Measurements from ENCODE around the gene FAM98C. TPM values are rescaled to one million over a fixed set of nuclear protein-coding genes. Genes with fewer than 3 reads are reported as not detected.

Gene FAM98C
- total RNA-seq, 2 donors from 2014 or later, result 19.9 to 59.5 TPM

- DNase-seq (ENCODE audit: low spot score), result no peak
- H3K27me3 ChIP-seq (replicated peaks; ENCODE audit: insufficient read depth), result no peaks in the 10 kb centered on the region
- peak overlapping the region in 1 of 2 donors; percentile 14 for H3K4me3 ChIP-seq
Observed at GRCh38 chr19:38417544-38418506, 14.9 kb downstream of the FAM98C start.

DNA sequence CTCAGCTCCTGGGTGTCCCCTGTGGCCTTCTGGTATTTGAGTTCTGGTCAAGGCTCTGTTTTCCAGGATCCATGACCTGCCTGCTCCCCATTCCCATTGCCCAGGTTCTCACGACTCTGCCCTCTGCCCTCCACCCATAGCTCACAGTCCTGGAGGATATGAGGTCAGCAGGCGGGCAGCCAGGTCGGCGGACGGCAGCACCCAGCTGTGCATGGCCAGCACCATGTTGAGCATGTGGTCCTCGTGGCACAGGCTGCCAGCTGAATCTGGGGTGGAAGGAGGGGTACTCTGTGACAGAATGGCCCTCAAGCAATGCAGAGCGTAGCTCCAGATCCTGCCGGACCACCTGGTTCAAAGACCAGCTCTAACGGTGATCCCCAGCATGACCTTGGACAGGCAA, 18.0 kb downstream of the FAM98C start:
- WGBS, result 92% methylated on average over 9 of the region's 9 CpGs
- TF ChIP-seq POLR2AphosphoS5 (IDR thresholded peaks at IDR 0.05) (no peak), CTCF (IDR thresholded peaks at IDR 0.05) (no peak), POLR2A (IDR thresholded peaks at IDR 0.05) (no peak)
- Histone ChIP-seq H3K4me1 (replicated peaks) (no peaks in the 10 kb centered on the region), H3K27ac (no peak overlapping the region), H3K4me3 (no peak overlapping the region), H3K9me3 (no peaks in the 10 kb centered on the region), H3K27me3 (replicated peaks; ENCODE audit: insufficient read depth) (no peaks in the 10 kb centered on the region), H3K36me3 (no peaks in the 10 kb centered on the region)
- intact Hi-C loops (cut with DNase I), result no loop called here
- DNase-seq (ENCODE audit: low spot score), result no peak

More at GRCh38 chr19:38417544-38418506, 14.9 kb downstream of the FAM98C start:
- Histone ChIP-seq H3K4me1 (replicated peaks) (no peaks in the 10 kb centered on the region), H3K36me3 (no peaks in the 10 kb centered on the region), H3K9me3 (no peaks in the 10 kb centered on the region), H3K27ac (no peak overlapping the region)
- intact Hi-C loops (cut with DNase I), result no loop called here
- WGBS, result 7% methylated on average over 49 of the region's 49 CpGs
- no peak for TF ChIP-seq CTCF (IDR thresholded peaks at IDR 0.05)
- no peak for TF ChIP-seq POLR2AphosphoS5 (IDR thresholded peaks at IDR 0.05)
- no peak for TF ChIP-seq POLR2A (IDR thresholded peaks at IDR 0.05)

- Histone ChIP-seq H3K9me3 (no peaks in the 10 kb centered on the region), H3K4me3 (no peak overlapping the region), H3K27me3 (replicated peaks; ENCODE audit: insufficient read depth) (no peaks in the 10 kb centered on the region), H3K27ac (no peak overlapping the region), H3K36me3 (no peaks in the 10 kb centered on the region), H3K4me1 (replicated peaks) (no peaks in the 10 kb centered on the region)
- no peak for DNase-seq (ENCODE audit: low spot score)
- intact Hi-C loops (cut with DNase I), result no loop called here
- WGBS, result 84% methylated on average over 14 of the region's 14 CpGs
- TF ChIP-seq POLR2A (IDR thresholded peaks at IDR 0.05), result no peak
- TF ChIP-seq CTCF (IDR thresholded peaks at IDR 0.05), result no peak
Observed at GRCh38 chr19:38421856-38422255, 19.0 kb downstream of the FAM98C start.

- H3K9me3 ChIP-seq, result no peaks in the 10 kb centered on the region
- intact Hi-C loops (cut with DNase I), result no loop called here
- DNase-seq (ENCODE audit: low spot score), result no peak
- WGBS, result 80% methylated on average over 6 of the region's 7 CpGs
- H3K27ac ChIP-seq, result no peak overlapping the region
- TF ChIP-seq POLR2A (IDR thresholded peaks at IDR 0.05) (no peak), CTCF (IDR thresholded peaks at IDR 0.05) (no peak), POLR2AphosphoS5 (IDR thresholded peaks at IDR 0.05) (no peak)
- no peaks in the 10 kb centered on the region for H3K36me3 ChIP-seq
- no peaks in the 10 kb centered on the region for H3K4me1 ChIP-seq (replicated peaks)
- no peak overlapping the region for H3K4me3 ChIP-seq
- H3K27me3 ChIP-seq (replicated peaks; ENCODE audit: insufficient read depth), result no peaks in the 10 kb centered on the region
Observed at GRCh38 chr19:38422438-38422837, 19.5 kb downstream of the FAM98C start.

GRCh38 chr19:38424272-38424671, 21.4 kb downstream of the FAM98C start:
- no peaks in the 10 kb centered on the region for H3K36me3 ChIP-seq
- TF ChIP-seq POLR2A (IDR thresholded peaks at IDR 0.05) (no peak), CTCF (IDR thresholded peaks at IDR 0.05) (no peak), POLR2AphosphoS5 (IDR thresholded peaks at IDR 0.05) (no peak)
- WGBS, result 92% methylated on average over 5 of the region's 5 CpGs
- H3K4me3 ChIP-seq, result no peak overlapping the region
- H3K27ac ChIP-seq, result no peak overlapping the region
- no peak for DNase-seq (ENCODE audit: low spot score)
- H3K4me1 ChIP-seq (replicated peaks), result no peaks in the 10 kb centered on the region
- H3K27me3 ChIP-seq (replicated peaks; ENCODE audit: insufficient read depth), result no peaks in the 10 kb centered on the region
- intact Hi-C loops (cut with DNase I), result no loop called here
- no peaks in the 10 kb centered on the region for H3K9me3 ChIP-seq

Measured in prostate gland (tissue), 2 donors.